NCI-H2196 treated with DMSO at 0.1 percent for 48 hours (cell line): Measurements from ENCODE around the gene ZSWIM4.

Source experiments
- DNase-seq: peaks from one replicate; lab custom pipeline; 2025; ENCODE audit not compliant: unreplicated experiment; lab: John Stamatoyannopoulos, UW

Gene ZSWIM4

GRCh38 chr19:13870873-13871272 lies 75.6 kb downstream of the ZSWIM4 start:
- DNase-seq = no peak

DNA sequence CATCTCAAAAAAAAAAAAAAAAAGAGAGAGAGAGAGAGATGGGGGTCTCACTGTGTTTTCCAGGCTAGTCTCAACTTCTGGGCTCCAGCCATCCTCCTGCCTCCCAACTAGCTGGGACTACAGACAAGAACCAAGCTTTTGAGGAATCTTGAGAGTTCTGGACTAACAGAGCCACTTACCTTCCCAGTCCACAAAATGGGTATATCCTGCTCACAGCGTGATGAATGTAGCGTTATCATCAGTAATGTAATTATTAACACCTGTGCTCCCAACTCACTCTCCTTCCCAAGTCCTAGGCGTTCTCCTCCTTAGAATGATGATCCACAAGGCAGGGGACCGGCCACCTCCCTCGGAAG lies 77.1 kb downstream of the ZSWIM4 start:
- no peak for DNase-seq

GRCh38 chr19:13872695-13873389 lies 77.6 kb downstream of the ZSWIM4 start:
- DNase-seq = no peak

DNA sequence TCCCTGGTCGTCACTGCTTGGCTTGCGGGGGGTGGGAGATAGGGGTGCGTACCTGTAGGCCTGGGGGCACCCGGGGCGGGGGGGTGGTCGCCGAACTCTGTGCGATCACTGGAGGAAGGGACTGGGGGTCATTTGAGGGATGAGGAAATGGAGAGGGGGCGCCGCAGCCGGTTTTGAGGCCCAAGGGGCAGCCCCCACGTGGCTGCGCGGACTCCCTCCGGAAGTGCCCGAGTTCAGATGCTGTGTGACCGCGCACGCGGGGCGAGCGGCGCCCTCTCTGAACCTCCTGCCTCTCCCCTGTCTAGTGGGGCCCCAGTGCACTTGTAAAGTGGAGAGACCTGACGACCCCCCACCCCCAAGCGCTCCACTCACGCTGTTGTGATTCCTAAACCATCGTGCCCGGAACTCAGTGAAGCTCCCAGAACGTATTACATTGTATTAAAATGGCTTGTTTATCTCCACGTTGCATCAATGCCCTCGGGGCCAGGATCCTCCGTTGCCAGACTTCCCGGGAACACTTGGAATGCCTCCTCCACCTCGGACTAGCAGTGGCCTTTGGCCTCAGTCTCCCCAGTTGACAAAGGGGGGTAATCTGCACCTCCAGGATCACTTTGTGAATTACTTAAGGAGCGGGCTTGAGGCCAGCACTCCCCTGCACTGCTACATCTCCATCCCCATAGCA lies 78.7 kb downstream of the ZSWIM4 start:
- DNase-seq = no peak

DNA sequence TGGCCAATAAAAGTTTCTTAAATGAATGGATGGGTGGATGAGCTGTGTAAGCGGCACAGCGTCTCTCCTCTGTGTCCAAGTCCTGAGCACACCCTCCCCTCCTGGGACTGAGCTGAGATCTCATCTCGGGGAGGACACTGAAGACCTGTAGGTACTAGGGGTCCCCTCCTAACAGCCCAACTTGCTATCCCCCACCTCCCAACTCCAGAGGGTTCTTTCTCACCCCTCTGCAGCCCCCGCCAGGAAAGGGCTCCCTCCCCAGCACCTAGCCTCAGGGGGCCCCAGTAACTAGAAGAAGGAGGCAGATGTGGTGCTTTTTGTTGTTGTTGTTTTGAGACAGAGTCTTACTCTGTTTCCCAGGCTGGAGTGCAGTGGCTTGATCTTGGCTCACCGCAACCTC lies 80.6 kb downstream of the ZSWIM4 start:
- no peak for DNase-seq

- DNase-seq = no peak
These were observed 81.6 kb downstream of the ZSWIM4 start, which contains the start of gene NANOS3 for GRCh38 chr19:13876834-13877233. NANOS3 (plus strand) TSS chr19:13877134; CDS start chr19:13877249, 115 bp downstream.

DNA sequence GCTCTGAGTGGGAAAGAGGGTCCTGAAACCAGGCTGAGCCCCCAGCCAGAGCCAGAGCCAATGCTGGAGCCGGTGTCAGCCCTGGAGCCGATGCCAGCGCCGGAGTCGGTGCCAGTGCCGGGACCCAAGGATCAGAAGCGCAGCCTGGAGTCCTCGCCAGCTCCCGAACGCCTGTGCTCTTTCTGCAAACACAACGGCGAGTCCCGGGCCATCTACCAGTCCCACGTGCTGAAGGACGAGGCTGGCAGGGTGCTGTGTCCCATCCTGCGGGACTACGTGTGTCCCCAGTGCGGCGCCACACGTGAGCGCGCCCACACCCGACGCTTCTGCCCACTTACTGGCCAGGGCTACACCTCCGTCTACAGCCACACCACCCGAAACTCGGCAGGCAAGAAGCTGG lies 82.1 kb downstream of the ZSWIM4 start:
- no peak for DNase-seq

- peak; percentile 94 for DNase-seq
These were observed 85.1 kb downstream of the ZSWIM4 start for GRCh38 chr19:13880059-13881043.

- no peak for DNase-seq
These were observed 86.0 kb downstream of the ZSWIM4 start for GRCh38 chr19:13881251-13881691.
